ENCODE measurements around the gene RHPN2.

DNA sequence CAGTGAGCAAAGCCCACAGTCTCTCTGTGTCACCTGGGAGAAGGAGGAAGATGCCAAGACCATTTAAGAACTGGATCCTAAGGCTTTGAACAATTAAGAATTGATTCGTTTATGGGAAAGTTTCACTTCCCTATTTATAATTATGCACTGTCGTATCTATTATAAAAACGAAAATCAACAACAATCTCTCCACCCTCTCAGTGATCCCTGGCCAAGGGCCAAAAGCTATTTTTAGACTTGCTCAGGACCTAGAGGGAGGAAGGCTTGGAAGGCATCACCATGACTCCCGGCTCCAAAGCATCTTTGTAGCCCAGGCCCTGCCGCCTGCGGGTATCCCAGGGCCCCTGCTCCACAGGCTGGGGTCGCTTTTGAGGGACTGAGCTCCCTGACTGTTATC, 1.3 kb downstream of the RHPN2 start:
- TF ChIP-seq EP300 (IDR thresholded peaks at IDR 0.05) (no peak), POLR2AphosphoS5 (IDR thresholded peaks at IDR 0.05) (no peak), POLR2A (IDR thresholded peaks at IDR 0.05) (peak in 1 of 2 donors; percentile 15)
- TF ChIP-seq, protein P1, sequence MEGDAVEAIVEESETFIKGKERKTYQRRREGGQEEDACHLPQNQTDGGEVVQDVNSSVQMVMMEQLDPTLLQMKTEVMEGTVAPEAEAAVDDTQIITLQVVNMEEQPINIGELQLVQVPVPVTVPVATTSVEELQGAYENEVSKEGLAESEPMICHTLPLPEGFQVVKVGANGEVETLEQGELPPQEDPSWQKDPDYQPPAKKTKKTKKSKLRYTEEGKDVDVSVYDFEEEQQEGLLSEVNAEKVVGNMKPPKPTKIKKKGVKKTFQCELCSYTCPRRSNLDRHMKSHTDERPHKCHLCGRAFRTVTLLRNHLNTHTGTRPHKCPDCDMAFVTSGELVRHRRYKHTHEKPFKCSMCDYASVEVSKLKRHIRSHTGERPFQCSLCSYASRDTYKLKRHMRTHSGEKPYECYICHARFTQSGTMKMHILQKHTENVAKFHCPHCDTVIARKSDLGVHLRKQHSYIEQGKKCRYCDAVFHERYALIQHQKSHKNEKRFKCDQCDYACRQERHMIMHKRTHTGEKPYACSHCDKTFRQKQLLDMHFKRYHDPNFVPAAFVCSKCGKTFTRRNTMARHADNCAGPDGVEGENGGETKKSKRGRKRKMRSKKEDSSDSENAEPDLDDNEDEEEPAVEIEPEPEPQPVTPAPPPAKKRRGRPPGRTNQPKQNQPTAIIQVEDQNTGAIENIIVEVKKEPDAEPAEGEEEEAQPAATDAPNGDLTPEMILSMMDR (IDR thresholded peaks at IDR 0.05), result no peak

All from sigmoid colon (tissue), 4 donors.